Measurements from ENCODE around the gene TMIGD2. TPM values are rescaled to one million over a fixed set of nuclear protein-coding genes. Genes with fewer than 3 reads are reported as not detected.
A peak's percentile ranks its signal among the peaks of the same experiment; 100 is the strongest.

The TMIGD2 gene
- total and polyA plus RNA-seq, 2 donors from 2014 or later: 0.47 TPM; not detected in 1

DNA sequence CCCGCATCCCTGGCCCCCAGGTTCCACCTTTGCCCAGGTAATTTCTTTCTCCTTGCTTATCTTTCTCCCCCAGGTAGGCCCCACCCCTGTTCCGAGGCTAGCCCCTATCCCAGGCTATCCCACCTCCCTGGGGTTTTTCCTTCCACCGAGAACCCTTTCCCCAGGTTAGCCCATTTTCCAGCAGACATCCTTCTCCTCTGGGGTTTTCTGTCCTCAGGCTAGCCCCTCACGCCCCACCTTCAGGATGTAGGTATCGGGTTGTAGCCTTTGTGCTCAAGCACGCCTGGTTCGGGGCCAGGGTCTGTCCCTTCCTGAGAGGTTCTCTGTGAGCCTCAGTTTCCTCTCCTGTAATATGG, 3.0 kb upstream of the TMIGD2 start:
- DNase-seq: no peak
- intact Hi-C loops (cut with DNase I): no loop called here
- Histone ChIP-seq H3K4me3 (ENCODE audit: low read length in 3 of 3) (no peak overlapping the region), H3K9ac (ENCODE audit: low read length in 3 of 3) (no peak overlapping the region), H3K4me1 (ENCODE audit: control insufficient read depth in 2 of 3, insufficient read depth in 2 of 3, low read depth in 1 of 3, low read length in 3 of 3) (no peaks in the 10 kb centered on the region), H3K27ac (ENCODE audit: low read depth in 2 of 2, low read length in 2 of 2) (no peak overlapping the region), H3K27me3 (ENCODE audit: control insufficient read depth, insufficient read depth, low read length) (no peaks in the 10 kb centered on the region), H3K9me3 (ENCODE audit: control insufficient read depth in 2 of 3, insufficient read depth in 1 of 3, low read length in 3 of 3) (no peaks in the 10 kb centered on the region), H3K36me3 (ENCODE audit: control insufficient read depth in 2 of 3, insufficient read depth in 3 of 3, low read length in 3 of 3) (no peaks in the 10 kb centered on the region)
- TF ChIP-seq, protein P1, sequence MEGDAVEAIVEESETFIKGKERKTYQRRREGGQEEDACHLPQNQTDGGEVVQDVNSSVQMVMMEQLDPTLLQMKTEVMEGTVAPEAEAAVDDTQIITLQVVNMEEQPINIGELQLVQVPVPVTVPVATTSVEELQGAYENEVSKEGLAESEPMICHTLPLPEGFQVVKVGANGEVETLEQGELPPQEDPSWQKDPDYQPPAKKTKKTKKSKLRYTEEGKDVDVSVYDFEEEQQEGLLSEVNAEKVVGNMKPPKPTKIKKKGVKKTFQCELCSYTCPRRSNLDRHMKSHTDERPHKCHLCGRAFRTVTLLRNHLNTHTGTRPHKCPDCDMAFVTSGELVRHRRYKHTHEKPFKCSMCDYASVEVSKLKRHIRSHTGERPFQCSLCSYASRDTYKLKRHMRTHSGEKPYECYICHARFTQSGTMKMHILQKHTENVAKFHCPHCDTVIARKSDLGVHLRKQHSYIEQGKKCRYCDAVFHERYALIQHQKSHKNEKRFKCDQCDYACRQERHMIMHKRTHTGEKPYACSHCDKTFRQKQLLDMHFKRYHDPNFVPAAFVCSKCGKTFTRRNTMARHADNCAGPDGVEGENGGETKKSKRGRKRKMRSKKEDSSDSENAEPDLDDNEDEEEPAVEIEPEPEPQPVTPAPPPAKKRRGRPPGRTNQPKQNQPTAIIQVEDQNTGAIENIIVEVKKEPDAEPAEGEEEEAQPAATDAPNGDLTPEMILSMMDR (IDR thresholded peaks at IDR 0.05; ENCODE audit: borderline replicate concordance, extremely low read depth, insufficient read depth): no peak
- no peak for FAIRE-seq

DNA sequence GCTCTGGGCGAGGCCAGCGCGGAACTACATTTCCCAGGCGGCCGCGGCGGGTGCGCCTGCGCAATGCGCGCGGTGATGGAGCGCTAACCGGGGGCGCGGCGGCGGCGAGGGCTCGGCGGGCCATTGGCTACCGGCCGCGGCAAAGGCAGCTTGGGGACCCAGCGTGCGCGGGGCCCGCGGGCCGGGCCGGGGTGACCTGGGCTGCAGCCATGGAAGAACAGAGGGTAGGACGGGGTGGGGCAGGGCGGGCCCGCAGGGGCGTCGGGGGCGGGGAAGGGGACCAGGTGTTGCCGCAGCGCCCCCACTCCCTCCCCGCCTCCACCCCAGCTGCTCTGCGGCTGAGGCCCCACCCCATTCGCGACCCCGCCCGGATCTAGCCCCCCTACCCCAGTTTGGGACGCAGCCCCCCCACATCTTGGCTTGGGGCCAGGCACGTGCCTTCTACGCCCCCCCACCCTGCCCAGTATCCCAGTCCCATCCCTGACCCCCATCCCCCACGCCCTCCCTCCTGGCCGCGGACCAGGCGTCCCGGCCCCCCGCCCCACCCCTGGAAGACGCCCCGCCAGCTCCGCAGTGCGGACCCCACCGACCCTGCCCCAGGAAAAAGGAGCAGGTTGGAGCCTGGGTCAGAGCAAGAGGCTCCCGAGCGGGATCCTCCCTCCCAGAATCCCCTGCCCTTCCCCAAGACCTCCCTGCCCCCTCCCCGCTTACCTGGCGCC, 2.5 kb upstream of the TMIGD2 start, which contains the start of gene FSD1:
TSS of gene FSD1 (plus strand) at position 61 of the 719 bp plus-strand sequence. CDS start at position 210, 149 bp downstream.
- TF ChIP-seq, protein P1 (IDR thresholded peaks at IDR 0.05; ENCODE audit: borderline replicate concordance, extremely low read depth, insufficient read depth): no peak

GRCh38 chr19:4303819-4304537, 1.8 kb upstream of the TMIGD2 start:
- Histone ChIP-seq H3K9me3 (ENCODE audit: control insufficient read depth in 2 of 3, insufficient read depth in 1 of 3, low read length in 3 of 3) (no peaks in the 10 kb centered on the region), H3K4me3 (ENCODE audit: low read length in 3 of 3) (no peak overlapping the region), H3K9ac (ENCODE audit: low read length in 3 of 3) (no peak overlapping the region), H3K36me3 (ENCODE audit: control insufficient read depth in 2 of 3, insufficient read depth in 3 of 3, low read length in 3 of 3) (no peaks in the 10 kb centered on the region), H3K27me3 (ENCODE audit: control insufficient read depth, insufficient read depth, low read length) (no peaks in the 10 kb centered on the region), H3K27ac (ENCODE audit: low read depth in 2 of 2, low read length in 2 of 2) (no peak overlapping the region), H3K4me1 (ENCODE audit: control insufficient read depth in 2 of 3, insufficient read depth in 2 of 3, low read depth in 1 of 3, low read length in 3 of 3) (no peaks in the 10 kb centered on the region)
- FAIRE-seq (no peak), DNase-seq (no peak)
- TF ChIP-seq, protein P1 (IDR thresholded peaks at IDR 0.05; ENCODE audit: borderline replicate concordance, extremely low read depth, insufficient read depth): no peak
- intact Hi-C loops (cut with DNase I): no loop called here

More for the DNA sequence above, 2.5 kb upstream of the TMIGD2 start, which contains the start of gene FSD1:
- no peaks in the 10 kb centered on the region for H3K9me3 ChIP-seq (ENCODE audit: control insufficient read depth in 2 of 3, insufficient read depth in 1 of 3, low read length in 3 of 3)
- H3K27ac ChIP-seq (ENCODE audit: low read depth in 2 of 2, low read length in 2 of 2): no peak within 1 kb of the TSS
- intact Hi-C loops (cut with DNase I): no loop called here
- no peak within 1 kb of the TSS for H3K9ac ChIP-seq (ENCODE audit: low read length in 3 of 3)
- DNase-seq: peak in 4 of 5 donors; percentile 64 to 84 (median 72)
- H3K4me1 ChIP-seq (ENCODE audit: control insufficient read depth in 2 of 3, insufficient read depth in 2 of 3, low read depth in 1 of 3, low read length in 3 of 3): no peaks in the 10 kb centered on the region
- H3K36me3 ChIP-seq (ENCODE audit: control insufficient read depth in 2 of 3, insufficient read depth in 3 of 3, low read length in 3 of 3): no peaks in the 10 kb centered on the region
- no peak for FAIRE-seq
- no peaks in the 10 kb centered on the region for H3K27me3 ChIP-seq (ENCODE audit: control insufficient read depth, insufficient read depth, low read length)
- no peak within 1 kb of the TSS for H3K4me3 ChIP-seq (ENCODE audit: low read length in 3 of 3)

All from kidney (tissue), 14 donors.